ENCODE data around the gene SLC39A2.
"Not testable (repeated sequence)": the region's sequence is repeated elsewhere in the genome, so short reads cannot be mapped to it uniquely, and the experiment has no call there.

The SLC39A2 gene

DNA sequence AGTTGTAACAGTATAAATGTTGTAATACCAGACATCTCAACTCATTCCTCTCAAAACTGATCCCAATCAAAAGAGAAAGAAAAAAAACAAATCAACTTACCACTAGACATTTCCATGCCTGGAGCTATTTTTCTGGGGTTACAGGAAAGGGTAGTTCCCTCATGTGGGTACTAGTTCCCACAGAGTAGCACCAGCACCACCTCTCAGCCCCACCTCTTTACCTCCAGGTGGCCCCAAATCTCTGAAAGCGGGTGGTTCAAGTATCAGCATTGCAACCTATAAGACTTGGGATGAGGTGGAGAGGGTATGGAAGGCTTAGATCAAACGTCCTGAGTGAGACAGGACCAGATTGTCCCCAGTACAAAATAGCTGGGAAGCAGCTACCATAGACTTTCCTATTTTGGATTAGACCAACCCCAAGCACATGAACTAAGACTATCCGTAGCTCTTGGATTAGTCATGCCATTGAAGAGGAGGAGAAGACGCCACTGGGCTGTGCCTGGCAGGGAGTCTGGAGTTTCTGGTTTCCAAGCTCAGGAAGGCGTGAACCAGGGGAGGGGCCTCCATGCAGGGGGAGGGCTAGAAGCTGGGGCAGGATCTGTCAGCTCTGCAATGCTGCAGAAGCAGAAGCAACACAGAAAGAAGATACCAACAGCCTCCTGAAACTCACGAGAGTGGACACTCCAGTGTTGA lies at the start of gene SLC39A2:
SLC39A2 (plus strand) TSS at position 620 of the 693 bp plus-strand sequence. CDS start 154 bp downstream, outside the sequence.
- H3K4me3 ChIP-seq (ENCODE audit: low read depth, low read length): no peak within 1 kb of the TSS
- ChIA-PET POLR2A (interaction anchor here (0.9 to 1.2 kb wide), 3 partner anchors 10 to 105 kb away, joined by 3 read pairs; no protein-coding TSS in a partner anchor), CTCF (interaction anchor here (1.0 to 17.1 kb wide), 8 partner anchors 11 to 106 kb away, joined by 4 to 288 read pairs (median 11); no protein-coding TSS in a partner anchor)
- peak; percentile 21 for DNase-seq (ENCODE audit: low read depth, low spot score)
- TF ChIP-seq CTCF (IDR thresholded peaks at IDR 0.05; ENCODE audit: insufficient read depth, low read length, missing control alignments): no peak

- POLR2A ChIA-PET; H3K4me3 ChIP-seq (ENCODE audit: low read depth, low read length); DNase-seq (ENCODE audit: low read depth, low spot score): not testable (repeated sequence)
- CTCF ChIA-PET: interaction anchor here (9.1 kb wide), 1 partner anchor 17 kb away, joined by 97 read pairs; no protein-coding TSS in a partner anchor
These were observed 44.2 kb upstream of the SLC39A2 start, which contains the start of gene RNASE2 for GRCh38 chr14:20954736-20955537. Gene RNASE2, plus strand, starts transcription at chr14:20955487. Its CDS starts 285 bp downstream, at chr14:20955772.

- POLR2A ChIA-PET; DNase-seq (ENCODE audit: low read depth, low spot score); H3K4me3 ChIP-seq (ENCODE audit: low read depth, low read length): not testable (repeated sequence)
- CTCF ChIA-PET: interaction anchor here (9.1 kb wide), 1 partner anchor 17 kb away, joined by 97 read pairs; no protein-coding TSS in a partner anchor
These were observed 43.6 kb upstream of the SLC39A2 start for GRCh38 chr14:20955538-20955873.

- no peak overlapping the region for H3K4me3 ChIP-seq (ENCODE audit: low read depth, low read length)
- TF ChIP-seq CTCF (IDR thresholded peaks at IDR 0.05; ENCODE audit: insufficient read depth, low read length, missing control alignments): no peak
- POLR2A ChIA-PET: no interaction called here
- no peak for DNase-seq (ENCODE audit: low read depth, low spot score)
- CTCF ChIA-PET: interaction anchor here (9.1 kb wide), 1 partner anchor 16 kb away, joined by 97 read pairs; no protein-coding TSS in a partner anchor
These were observed 42.6 kb upstream of the SLC39A2 start for GRCh38 chr14:20956376-20956976.

DNA sequence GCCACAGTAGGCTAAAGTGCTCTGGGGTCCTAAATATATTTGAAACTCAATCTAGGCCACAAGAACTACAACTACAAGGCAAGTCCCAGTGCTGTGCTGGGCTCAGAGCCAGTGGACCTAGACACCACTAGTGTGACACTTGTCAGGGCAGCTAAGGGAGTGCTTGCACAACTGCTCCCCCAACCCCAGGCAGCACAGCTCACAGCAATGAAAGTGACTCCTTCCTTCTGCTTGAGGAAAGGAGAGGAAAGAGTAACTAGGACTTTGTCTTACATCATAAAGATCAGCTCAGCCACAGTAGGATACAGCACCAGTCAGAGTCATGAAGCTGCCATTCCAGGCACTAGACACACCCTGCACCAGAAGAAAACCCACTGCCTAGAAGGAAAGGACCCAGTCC lies 40.1 kb upstream of the SLC39A2 start:
- DNase-seq (ENCODE audit: low read depth, low spot score); H3K4me3 ChIP-seq (ENCODE audit: low read depth, low read length); POLR2A ChIA-PET: not testable (repeated sequence)
- CTCF ChIA-PET: interaction anchor here (9.1 kb wide), 1 partner anchor 13 kb away, joined by 97 read pairs; no protein-coding TSS in a partner anchor

- ChIA-PET POLR2A (no interaction called here), CTCF (interaction anchor here (0.9 to 8.0 kb wide), 9 partner anchors 10 to 273 kb away, joined by 3 to 202 read pairs (median 28); partner anchors contain the start of genes METTL17 and RNASE2)
- DNase-seq (ENCODE audit: low read depth, low spot score): no peak
- H3K4me3 ChIP-seq (ENCODE audit: low read depth, low read length): no peak overlapping the region
- TF ChIP-seq CTCF (IDR thresholded peaks at IDR 0.05; ENCODE audit: insufficient read depth, low read length, missing control alignments): no peak
These were observed 29.8 kb upstream of the SLC39A2 start for GRCh38 chr14:20969336-20969735.

DNA sequence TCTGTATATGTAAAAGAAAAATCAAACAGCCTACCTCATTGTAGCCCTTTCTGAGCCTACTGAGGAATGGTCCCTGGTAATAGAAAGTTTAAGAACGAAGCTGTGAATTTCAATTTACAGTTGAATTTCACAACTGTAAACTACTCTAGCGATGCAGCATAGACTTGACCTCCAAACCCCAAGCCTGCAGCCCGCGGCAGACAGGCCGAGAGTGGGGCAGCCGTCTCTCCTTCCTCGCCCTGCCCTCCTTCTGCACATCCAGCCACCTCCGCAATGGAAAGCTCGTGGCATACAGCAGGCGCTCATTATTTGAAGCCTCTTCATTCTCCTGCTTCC lies 28.5 kb upstream of the SLC39A2 start:
- no peak for DNase-seq (ENCODE audit: low read depth, low spot score)
- ChIA-PET POLR2A (interaction anchor here (1.0 kb wide), 1 partner anchor 134 kb away, joined by 4 read pairs; no protein-coding TSS in a partner anchor), CTCF (interaction anchor here (0.5 to 8.0 kb wide), 57 partner anchors 12 to 653 kb away, joined by 3 to 202 read pairs (median 5); partner anchors contain the start of genes ARHGEF40, METTL17, RNASE2 and RNASE4)
- no peak for TF ChIP-seq CTCF (IDR thresholded peaks at IDR 0.05; ENCODE audit: insufficient read depth, low read length, missing control alignments)
- peak overlapping the region; percentile 73 for H3K4me3 ChIP-seq (ENCODE audit: low read depth, low read length)
